Measurements from ENCODE around the gene CORIN.
"Not testable (repeated sequence)": the region's sequence is repeated elsewhere in the genome, so short reads cannot be mapped to it uniquely, and the experiment has no call there.

The CORIN gene

GRCh38 chr4:47763279-47763678 is 74.6 kb downstream of the CORIN start:
- Histone ChIP-seq H3K4me2 (ENCODE audit: low read length) (no peak overlapping the region), H4K91ac (ENCODE audit: low read depth, low read length) (no peak overlapping the region), H3K23ac (ENCODE audit: low read length) (no peak overlapping the region), H2BK12ac (ENCODE audit: low read length) (no peak overlapping the region), H2BK5ac (ENCODE audit: low read depth, low read length, poor library complexity) (no peak overlapping the region), H3K4ac (ENCODE audit: low read depth, low read length) (no peak overlapping the region), H3K27me3 (ENCODE audit: insufficient read depth, low read length) (no peaks in the 10 kb centered on the region), H3K4me3 (ENCODE audit: low read depth, low read length) (no peak overlapping the region), H2BK120ac (ENCODE audit: insufficient read depth, low read length, poor library complexity) (no peak overlapping the region), H3K79me1 (ENCODE audit: low read length) (no peaks in the 10 kb centered on the region), H3K9me3 (ENCODE audit: insufficient read depth, low read depth, low read length) (no peaks in the 10 kb centered on the region), H3K36me3 (ENCODE audit: control insufficient read depth in 1 of 2, insufficient read depth in 2 of 2, low read length in 2 of 2) (no peaks in the 10 kb centered on the region), H3K9ac (ENCODE audit: low read length) (no peak overlapping the region), H2AFZ (ENCODE audit: insufficient read depth, low read length, poor library complexity) (no peak overlapping the region), H4K12ac (ENCODE audit: low read depth, low read length) (no peak overlapping the region), H3K27ac (ENCODE audit: low read depth, low read length) (no peak overlapping the region), H3K4me1 (ENCODE audit: control insufficient read depth in 1 of 2, insufficient read depth in 2 of 2, low read length in 2 of 2) (no peaks in the 10 kb centered on the region), H3K79me2 (ENCODE audit: control insufficient read depth, insufficient read depth, low read length, poor library complexity) (no peaks in the 10 kb centered on the region), H4K8ac (ENCODE audit: low read depth, low read length) (no peak overlapping the region), H2AK5ac (ENCODE audit: low read length) (no peak overlapping the region), H3K14ac (ENCODE audit: low read length) (no peak overlapping the region), H3K18ac (ENCODE audit: low read length) (no peak overlapping the region)
- peak in 1 of 2 donors; percentile 9 for DNase-seq
- no CpG with 5 or more reads among the region's 6 CpGs for WGBS (ENCODE audit: extremely low coverage, insufficient coverage, insufficient read length)

GRCh38 chr4:47762376-47763266 is 75.2 kb downstream of the CORIN start:
- no peaks in the 10 kb centered on the region for H3K27me3 ChIP-seq (ENCODE audit: insufficient read depth, low read length)
- no peak overlapping the region for H3K14ac ChIP-seq (ENCODE audit: low read length)
- no peak for DNase-seq
- H3K9ac ChIP-seq (ENCODE audit: low read length): no peak overlapping the region
- WGBS (ENCODE audit: extremely low coverage, insufficient coverage, insufficient read length): no CpG with 5 or more reads among the region's 2 CpGs
- H2BK120ac ChIP-seq (ENCODE audit: insufficient read depth, low read length, poor library complexity): no peak overlapping the region
- no peak overlapping the region for H2AK5ac ChIP-seq (ENCODE audit: low read length)
- no peak overlapping the region for H2AFZ ChIP-seq (ENCODE audit: insufficient read depth, low read length, poor library complexity)
- no peak overlapping the region for H3K27ac ChIP-seq (ENCODE audit: low read depth, low read length)
- no peaks in the 10 kb centered on the region for H3K36me3 ChIP-seq (ENCODE audit: control insufficient read depth in 1 of 2, insufficient read depth in 2 of 2, low read length in 2 of 2)
- H3K4me3 ChIP-seq (ENCODE audit: low read depth, low read length): no peak overlapping the region
- H3K4me1 ChIP-seq (ENCODE audit: control insufficient read depth in 1 of 2, insufficient read depth in 2 of 2, low read length in 2 of 2): no peaks in the 10 kb centered on the region
- no peak overlapping the region for H3K4ac ChIP-seq (ENCODE audit: low read depth, low read length)
- H4K91ac ChIP-seq (ENCODE audit: low read depth, low read length): no peak overlapping the region
- no peak overlapping the region for H3K18ac ChIP-seq (ENCODE audit: low read length)
- H4K12ac ChIP-seq (ENCODE audit: low read depth, low read length): no peak overlapping the region
- H3K4me2 ChIP-seq (ENCODE audit: low read length): no peak overlapping the region
- no peak overlapping the region for H2BK5ac ChIP-seq (ENCODE audit: low read depth, low read length, poor library complexity)
- H3K23ac ChIP-seq (ENCODE audit: low read length): no peak overlapping the region
- no peak overlapping the region for H4K8ac ChIP-seq (ENCODE audit: low read depth, low read length)
- no peaks in the 10 kb centered on the region for H3K79me2 ChIP-seq (ENCODE audit: control insufficient read depth, insufficient read depth, low read length, poor library complexity)
- H2BK12ac ChIP-seq (ENCODE audit: low read length): no peak overlapping the region
- no peaks in the 10 kb centered on the region for H3K79me1 ChIP-seq (ENCODE audit: low read length)
- no peaks in the 10 kb centered on the region for H3K9me3 ChIP-seq (ENCODE audit: insufficient read depth, low read depth, low read length)

GRCh38 chr4:47753316-47753715 is 84.6 kb downstream of the CORIN start:
- not testable (repeated sequence) for H4K91ac ChIP-seq (ENCODE audit: low read depth, low read length); H3K4me2 ChIP-seq (ENCODE audit: low read length); H2AK5ac ChIP-seq (ENCODE audit: low read length); H2BK120ac ChIP-seq (ENCODE audit: insufficient read depth, low read length, poor library complexity); H3K79me1 ChIP-seq (ENCODE audit: low read length); H2BK12ac ChIP-seq (ENCODE audit: low read length); H3K27ac ChIP-seq (ENCODE audit: low read depth, low read length); H3K4ac ChIP-seq (ENCODE audit: low read depth, low read length); DNase-seq; H3K14ac ChIP-seq (ENCODE audit: low read length); H3K9me3 ChIP-seq (ENCODE audit: insufficient read depth, low read depth, low read length); H2AFZ ChIP-seq (ENCODE audit: insufficient read depth, low read length, poor library complexity); H4K8ac ChIP-seq (ENCODE audit: low read depth, low read length); H2BK5ac ChIP-seq (ENCODE audit: low read depth, low read length, poor library complexity); H4K12ac ChIP-seq (ENCODE audit: low read depth, low read length); H3K9ac ChIP-seq (ENCODE audit: low read length); H3K23ac ChIP-seq (ENCODE audit: low read length); H3K18ac ChIP-seq (ENCODE audit: low read length); H3K36me3 ChIP-seq (ENCODE audit: control insufficient read depth in 1 of 2, insufficient read depth in 2 of 2, low read length in 2 of 2); H3K27me3 ChIP-seq (ENCODE audit: insufficient read depth, low read length); H3K4me1 ChIP-seq (ENCODE audit: control insufficient read depth in 1 of 2, insufficient read depth in 2 of 2, low read length in 2 of 2); H3K79me2 ChIP-seq (ENCODE audit: control insufficient read depth, insufficient read depth, low read length, poor library complexity); H3K4me3 ChIP-seq (ENCODE audit: low read depth, low read length)
- WGBS (ENCODE audit: extremely low coverage, insufficient coverage, insufficient read length): no CpG with 5 or more reads among the region's 9 CpGs

- H2BK12ac ChIP-seq (ENCODE audit: low read length): no peak overlapping the region
Observed at GRCh38 chr4:47752214-47752613, 85.7 kb downstream of the CORIN start.

More at GRCh38 chr4:47752214-47752613, 85.7 kb downstream of the CORIN start:
- Histone ChIP-seq H2BK5ac (ENCODE audit: low read depth, low read length, poor library complexity) (no peak overlapping the region), H2BK120ac (ENCODE audit: insufficient read depth, low read length, poor library complexity) (no peak overlapping the region), H3K4me2 (ENCODE audit: low read length) (no peak overlapping the region), H3K4me3 (ENCODE audit: low read depth, low read length) (no peak overlapping the region), H4K91ac (ENCODE audit: low read depth, low read length) (no peak overlapping the region), H4K8ac (ENCODE audit: low read depth, low read length) (no peak overlapping the region), H2AK5ac (ENCODE audit: low read length) (no peak overlapping the region), H4K12ac (ENCODE audit: low read depth, low read length) (no peak overlapping the region), H3K23ac (ENCODE audit: low read length) (no peak overlapping the region), H3K9ac (ENCODE audit: low read length) (no peak overlapping the region), H3K4ac (ENCODE audit: low read depth, low read length) (no peak overlapping the region), H3K9me3 (ENCODE audit: insufficient read depth, low read depth, low read length) (no peaks in the 10 kb centered on the region), H3K14ac (ENCODE audit: low read length) (no peak overlapping the region), H2AFZ (ENCODE audit: insufficient read depth, low read length, poor library complexity) (no peak overlapping the region), H3K18ac (ENCODE audit: low read length) (no peak overlapping the region), H3K27ac (ENCODE audit: low read depth, low read length) (no peak overlapping the region), H3K79me1 (ENCODE audit: low read length) (no peaks in the 10 kb centered on the region), H3K4me1 (ENCODE audit: control insufficient read depth in 1 of 2, insufficient read depth in 2 of 2, low read length in 2 of 2) (no peaks in the 10 kb centered on the region), H3K27me3 (ENCODE audit: insufficient read depth, low read length) (no peaks in the 10 kb centered on the region), H3K36me3 (ENCODE audit: control insufficient read depth in 1 of 2, insufficient read depth in 2 of 2, low read length in 2 of 2) (no peaks in the 10 kb centered on the region), H3K79me2 (ENCODE audit: control insufficient read depth, insufficient read depth, low read length, poor library complexity) (no peaks in the 10 kb centered on the region)
- no peak for DNase-seq
- WGBS (ENCODE audit: extremely low coverage, insufficient coverage, insufficient read length): no CpG with 5 or more reads among the region's 5 CpGs
